AG04450 (cell line): ENCODE data around the gene CD69. TPM values are rescaled to one million over a fixed set of nuclear protein-coding genes. Genes with fewer than 3 reads are reported as not detected.

ENCODE experiments used
- CTCF ChIA-PET: fragments of 300-600, 350-600 bp; formaldehyde crosslinking; extraction: SDS; loops from one replicate; lab custom pipeline; 2022; ENCODE audit warnings: antibody characterized with exemption, inconsistent platforms; lab: Charles Lee
- POLR2A ChIA-PET: fragments of 350-600 bp; formaldehyde crosslinking; extraction: SDS; loops from one replicate; lab custom pipeline; 2021; ENCODE audit warnings: antibody characterized with exemption, inconsistent platforms; lab: Yijun Ruan, JAX
- DNase-seq: peaks from one replicate; pipeline ENCODE4 v3.0.0-alpha.2; 2011; ENCODE audit warnings: low read depth, low spot score
- H3K27ac ChIP-seq: one replicate; pipeline ENCODE4 v1.5.1; 2012; ENCODE audit warnings: low read depth, low read length, control low read depth
- H3K27me3 ChIP-seq: one replicate; pipeline ENCODE4 v1.6.0; 2012; ENCODE audit warnings: low read length; ENCODE audit not compliant: control insufficient read depth, insufficient read depth
- H3K4me3 ChIP-seq: 2 replicates; pipeline ENCODE4 v1.5.1; 2011; ENCODE audit warnings: mild to moderate bottlenecking, low read depth, low read length, control low read depth
- H3K9me3 ChIP-seq: 2 replicates; pipeline ENCODE4 v1.5.1; 2012; ENCODE audit warnings: low read length; ENCODE audit not compliant: control insufficient read depth, insufficient read depth
- CTCF ChIP-seq: IDR thresholded peaks from 2 replicates; pipeline ENCODE4 v1.5.1; 2011; ENCODE audit warnings: low read depth, low read length, control low read depth, inconsistent platforms
- polyA plus RNA-seq: library from polyadenylated mRNA; depleted of rRNA; stranded (reverse); fragments of >200 nt; gene quantifications from 2 replicates; pipeline ENCODE4 v1.2.3, GENCODE V29; 2011

CD69 gene
- polyA plus RNA-seq, 1 experiment = not detected

GRCh38 chr12:9792185-9792900 is 31.6 kb upstream of the CD69 start:
- CTCF ChIA-PET = interaction anchor here (1.3 kb wide), 1 partner anchor 41 kb away, joined by 5 read pairs; no protein-coding TSS in a partner anchor
- H3K27ac ChIP-seq = no peak overlapping the region
- POLR2A ChIA-PET = no interaction called here
- H3K27me3 ChIP-seq = no peaks in the 10 kb centered on the region
- no peak for TF ChIP-seq CTCF
- no peaks in the 10 kb centered on the region for H3K9me3 ChIP-seq
- no peak overlapping the region for H3K4me3 ChIP-seq
- no peak for DNase-seq

GRCh38 chr12:9786726-9787717 is 26.3 kb upstream of the CD69 start:
- TF ChIP-seq CTCF = no peak
- Histone ChIP-seq H3K4me3 (no peak overlapping the region), H3K27ac (no peak overlapping the region), H3K9me3 (no peaks in the 10 kb centered on the region), H3K27me3 (no peaks in the 10 kb centered on the region)
- ChIA-PET CTCF (no interaction called here), POLR2A (no interaction called here)
- no peak for DNase-seq

- no peak for TF ChIP-seq CTCF
- no peak for DNase-seq
- ChIA-PET CTCF (interaction anchor here (1.2 to 1.5 kb wide), 4 partner anchors 33 to 77 kb away, joined by 3 to 6 read pairs (median 4); no protein-coding TSS in a partner anchor), POLR2A (no interaction called here)
- H3K9me3 ChIP-seq = no peaks in the 10 kb centered on the region
- no peak overlapping the region for H3K4me3 ChIP-seq
- H3K27ac ChIP-seq = no peak overlapping the region
- H3K27me3 ChIP-seq = no peaks in the 10 kb centered on the region
These were observed 24.1 kb upstream of the CD69 start for GRCh38 chr12:9784816-9785215.

- DNase-seq = no peak
- ChIA-PET POLR2A (no interaction called here), CTCF (interaction anchor here (1.0 to 1.5 kb wide), 5 partner anchors 29 to 76 kb away, joined by 3 to 6 read pairs (median 4); no protein-coding TSS in a partner anchor)
- Histone ChIP-seq H3K9me3 (no peaks in the 10 kb centered on the region), H3K27me3 (no peaks in the 10 kb centered on the region), H3K4me3 (no peak overlapping the region), H3K27ac (no peak overlapping the region)
- TF ChIP-seq CTCF = no peak
These were observed 23.6 kb upstream of the CD69 start for GRCh38 chr12:9784326-9784725.
